Activated CD8-positive, alpha-beta memory T cell treated with anti-CD3 and anti-CD28 coated beads for 36 hours (primary cell): ENCODE results near the gene GC. TPM values are rescaled to one million over a fixed set of nuclear protein-coding genes. Genes with fewer than 3 reads are reported as not detected.
"Not testable (repeated sequence)": the region's sequence is repeated elsewhere in the genome, so short reads cannot be mapped to it uniquely, and the experiment has no call there.

ENCODE experiments used
- CTCF ChIA-PET: fragments of 350-600 bp; sonication (Branson Sonifier 250); formaldehyde crosslinking; loops from one replicate; lab custom pipeline; 2021; ENCODE audit warnings: antibody characterized with exemption; lab: Charles Lee
- POLR2A ChIA-PET: fragments of 350-600 bp; sonication (Branson Sonifier 250); formaldehyde crosslinking; loops from one replicate; lab custom pipeline; 2021; ENCODE audit warnings: antibody characterized with exemption; lab: Charles Lee
- total RNA-seq, 2 experiments: library from RNA; stranded (reverse); gene quantifications; one replicate each; pipeline ENCODE4 v1.2.3, GENCODE V29; 2021

Gene GC, protein sequence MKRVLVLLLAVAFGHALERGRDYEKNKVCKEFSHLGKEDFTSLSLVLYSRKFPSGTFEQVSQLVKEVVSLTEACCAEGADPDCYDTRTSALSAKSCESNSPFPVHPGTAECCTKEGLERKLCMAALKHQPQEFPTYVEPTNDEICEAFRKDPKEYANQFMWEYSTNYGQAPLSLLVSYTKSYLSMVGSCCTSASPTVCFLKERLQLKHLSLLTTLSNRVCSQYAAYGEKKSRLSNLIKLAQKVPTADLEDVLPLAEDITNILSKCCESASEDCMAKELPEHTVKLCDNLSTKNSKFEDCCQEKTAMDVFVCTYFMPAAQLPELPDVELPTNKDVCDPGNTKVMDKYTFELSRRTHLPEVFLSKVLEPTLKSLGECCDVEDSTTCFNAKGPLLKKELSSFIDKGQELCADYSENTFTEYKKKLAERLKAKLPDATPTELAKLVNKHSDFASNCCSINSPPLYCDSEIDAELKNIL
- total RNA-seq, result not detected

- ChIA-PET CTCF (no interaction called here), POLR2A (no interaction called here)
These were observed at the start of gene GC for GRCh38 chr4:71783972-71784371. GC (minus strand) TSS chr4:71784079; CDS start chr4:71784018, 61 bp downstream.

DNA sequence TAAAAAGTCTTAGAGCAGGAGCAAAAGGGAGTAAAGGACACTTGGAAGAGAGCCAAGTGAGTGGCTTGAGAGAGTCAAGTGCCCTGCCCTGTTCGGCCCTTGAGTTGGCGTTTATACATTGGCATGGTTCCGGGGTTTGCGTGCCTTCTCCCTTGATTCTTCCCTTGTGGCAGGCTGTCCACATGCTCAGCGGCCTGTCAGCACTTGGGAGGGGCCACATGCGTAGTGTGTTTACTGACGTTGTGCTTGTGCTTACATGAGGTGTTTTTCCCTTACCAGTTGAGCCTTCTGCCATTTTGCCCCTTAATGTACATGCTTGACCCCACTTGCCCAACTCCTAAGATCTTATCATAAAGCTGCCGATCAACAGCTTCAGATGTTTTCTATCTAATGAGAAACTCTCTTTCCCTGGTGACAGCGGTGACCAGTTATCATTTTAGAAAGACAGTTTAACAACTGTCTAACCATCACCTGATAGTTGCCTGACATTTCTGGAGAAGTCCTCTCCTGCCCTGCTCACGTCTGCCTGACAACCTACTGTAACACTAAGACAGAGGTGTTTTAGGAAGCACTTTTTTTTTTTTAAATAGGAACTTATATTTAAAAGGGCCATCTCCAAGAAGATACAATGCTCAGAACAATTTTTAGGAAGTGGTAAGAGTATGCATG lies 49.5 kb upstream of the GC start:
- ChIA-PET CTCF (no interaction called here), POLR2A (no interaction called here)

DNA sequence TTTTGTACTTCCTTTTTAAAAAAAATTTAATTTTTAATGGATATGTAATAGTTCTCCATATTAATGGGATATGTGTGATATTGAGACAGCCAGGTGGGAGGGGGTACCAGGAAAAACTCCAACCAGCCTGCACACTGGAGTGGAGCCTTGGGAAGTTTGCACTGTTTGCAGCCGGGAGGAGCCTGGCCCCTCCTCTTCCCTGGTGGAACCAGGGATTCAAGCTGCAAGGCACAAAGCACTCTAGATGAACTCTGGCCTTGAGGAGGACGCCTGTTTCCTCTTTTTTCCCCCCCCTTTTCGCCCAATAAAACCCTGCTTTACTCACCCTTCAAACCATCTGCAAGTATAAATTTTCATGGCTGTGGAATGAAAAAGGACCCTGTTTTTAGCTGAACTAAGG lies 48.2 kb upstream of the GC start:
- ChIA-PET POLR2A (no interaction called here), CTCF (no interaction called here)

- CTCF ChIA-PET, result no interaction called here
- POLR2A ChIA-PET, result no interaction called here
These were observed 46.8 kb upstream of the GC start for GRCh38 chr4:71830497-71831190.

DNA sequence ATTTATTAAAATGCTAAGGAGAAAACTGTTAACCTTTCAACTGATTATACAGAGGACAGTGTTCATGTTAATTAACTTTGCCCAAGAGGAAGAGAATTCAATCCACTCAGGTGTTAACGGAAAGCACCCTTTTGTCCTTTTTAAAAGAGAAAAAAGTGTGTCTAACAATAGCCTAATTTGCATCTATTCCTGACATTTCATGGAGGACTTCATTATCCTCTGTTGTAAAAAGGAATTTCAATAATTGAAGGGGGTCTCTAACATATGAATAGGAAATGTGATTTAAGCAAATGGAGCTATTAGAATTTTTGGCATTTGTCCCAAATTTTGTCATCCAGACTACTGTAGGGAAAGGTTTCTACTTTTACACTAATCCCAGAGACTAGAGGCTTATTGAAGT lies 44.6 kb upstream of the GC start:
- ChIA-PET CTCF (no interaction called here), POLR2A (no interaction called here)

GRCh38 chr4:71827826-71828225 lies 43.9 kb upstream of the GC start:
- POLR2A ChIA-PET, result no interaction called here

GRCh38 chr4:71816676-71817303 lies 32.9 kb upstream of the GC start:
- ChIA-PET POLR2A (no interaction called here), CTCF (no interaction called here)

More at GRCh38 chr4:71827826-71828225, 43.9 kb upstream of the GC start:
- CTCF ChIA-PET, result no interaction called here

DNA sequence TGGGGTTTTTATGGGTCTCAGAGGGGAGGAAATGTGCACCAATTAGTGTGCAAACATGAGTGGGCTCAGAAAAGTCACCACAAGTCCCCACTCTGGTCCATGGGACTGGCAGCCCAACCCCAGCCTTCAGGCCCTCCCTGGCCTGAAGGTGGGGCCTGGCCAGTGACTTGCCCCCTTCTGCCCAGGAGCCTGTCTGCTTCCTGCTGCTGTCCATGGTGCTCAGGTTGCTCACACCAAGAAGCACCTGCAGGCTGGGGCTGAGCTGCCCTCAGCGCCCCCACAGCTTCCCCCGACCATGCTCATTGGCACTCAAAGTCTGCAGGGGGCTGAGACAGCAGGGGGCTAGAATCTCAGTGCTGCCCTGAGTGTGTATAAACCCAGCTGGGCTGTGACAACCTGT lies 30.6 kb upstream of the GC start:
- CTCF ChIA-PET, result no interaction called here

DNA sequence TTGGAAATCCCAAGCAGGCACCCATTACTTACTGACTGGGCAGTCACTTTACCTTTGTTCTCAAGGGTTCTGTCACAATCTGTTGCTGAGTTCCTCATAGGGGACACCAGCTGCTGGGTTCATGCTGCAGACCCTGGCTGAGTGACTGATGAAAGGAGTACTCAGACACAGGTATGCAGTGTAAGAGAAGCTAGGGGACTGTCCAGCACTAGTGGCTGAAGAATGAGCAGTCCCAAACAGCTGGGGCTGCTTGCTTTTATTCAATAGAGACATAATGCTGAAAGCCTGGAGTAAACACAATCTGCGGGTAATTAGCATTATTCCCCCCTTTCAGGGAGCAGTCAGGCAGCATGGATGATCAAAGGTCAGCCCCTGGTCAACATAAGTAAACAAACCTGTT lies 25.9 kb upstream of the GC start:
- POLR2A ChIA-PET, CTCF ChIA-PET: not testable (repeated sequence)

More for the DNA sequence above, 30.6 kb upstream of the GC start:
- POLR2A ChIA-PET, result no interaction called here

- ChIA-PET CTCF (no interaction called here), POLR2A (no interaction called here)
These were observed 23.6 kb upstream of the GC start for GRCh38 chr4:71807469-71807868.

- CTCF ChIA-PET, POLR2A ChIA-PET: not testable (repeated sequence)
These were observed 21.4 kb upstream of the GC start for GRCh38 chr4:71805230-71805629.

- POLR2A ChIA-PET, CTCF ChIA-PET: not testable (repeated sequence)
These were observed 20.3 kb upstream of the GC start for GRCh38 chr4:71804017-71804697.

GRCh38 chr4:71785959-71786358 lies 2.1 kb upstream of the GC start:
- CTCF ChIA-PET, result no interaction called here
- POLR2A ChIA-PET, result no interaction called here

- ChIA-PET POLR2A (no interaction called here), CTCF (no interaction called here)
These were observed 804 bp upstream of the GC start for GRCh38 chr4:71784569-71785197.

DNA sequence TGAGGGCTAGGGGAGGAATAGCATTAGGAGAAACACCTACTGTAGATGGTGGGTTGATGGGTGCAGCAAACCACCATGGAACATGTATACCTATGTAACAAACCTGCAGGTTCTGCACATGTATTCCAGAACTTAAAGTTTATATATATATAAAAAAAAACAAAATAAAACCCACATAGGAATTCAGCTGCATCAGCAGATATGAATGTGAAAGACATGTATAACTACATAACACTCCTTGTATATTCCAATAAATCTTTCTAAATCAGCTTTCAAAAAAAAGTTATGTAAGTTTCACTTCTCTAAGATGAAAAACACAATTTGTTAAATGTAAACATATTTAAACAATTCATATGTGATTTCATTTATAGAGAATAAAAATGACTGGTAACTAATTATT lies 6.0 kb downstream of the GC start:
- POLR2A ChIA-PET, result no interaction called here
- CTCF ChIA-PET, result no interaction called here

- POLR2A ChIA-PET, result no interaction called here
- CTCF ChIA-PET, result no interaction called here
These were observed 8.4 kb downstream of the GC start for GRCh38 chr4:71775449-71775848.

GRCh38 chr4:71774136-71774535 lies 9.7 kb downstream of the GC start:
- ChIA-PET POLR2A (no interaction called here), CTCF (no interaction called here)

- CTCF ChIA-PET, result no interaction called here
- POLR2A ChIA-PET, result no interaction called here
These were observed 10.9 kb downstream of the GC start for GRCh38 chr4:71773004-71773403.

GRCh38 chr4:71772592-71772991 lies 11.3 kb downstream of the GC start:
- ChIA-PET POLR2A (no interaction called here), CTCF (no interaction called here)
